Panc1 (cell line): ENCODE measurements around the gene DCAF11. TPM values are rescaled to one million over a fixed set of nuclear protein-coding genes. Genes with fewer than 3 reads are reported as not detected.

Experiments used
- ATAC-seq: fragments of 200-7000 bp; cut with Tn5 transposase; 2 replicates; pipeline ENCODE4 v1.9.1; 2020; ENCODE audit warnings: mild to moderate bottlenecking, moderate library complexity
- BruUV-seq: library from RNA; stranded (reverse); fragments of 400-500 nt; replicated peaks from 2 replicates; lab custom pipeline; 2021; lab: Mats Ljungman, UMichigan
- CTCF ChIA-PET: fragments of 300-600 bp; sonication (Branson Sonifier 250); formaldehyde crosslinking; loops from one replicate; lab custom pipeline; 2022; ENCODE audit warnings: antibody characterized with exemption; lab: Charles Lee
- POLR2A ChIA-PET: fragments of 300-600 bp; sonication (Branson Sonifier 250); formaldehyde crosslinking; loops from one replicate; lab custom pipeline; 2022; ENCODE audit warnings: antibody characterized with exemption; lab: Charles Lee
- DNase-seq: peaks from one replicate; pipeline ENCODE4 v3.0.0-alpha.2; 2010; ENCODE audit warnings: low read depth, low spot score
- H3K27ac ChIP-seq: 2 replicates; pipeline ENCODE4 v1.5.1; 2011; ENCODE audit warnings: mild to moderate bottlenecking, low read length, inconsistent platforms
- H3K27me3 ChIP-seq: fragments of 200-500 bp; sonication (Bioruptor generic); 2 replicates; pipeline ENCODE4 v1.6.0; 2014; ENCODE audit warnings: low read length, inconsistent platforms; ENCODE audit not compliant: control insufficient read depth, insufficient read depth
- H3K36me3 ChIP-seq: fragments of 200-500 bp; sonication (Bioruptor generic); 2 replicates; pipeline ENCODE4 v1.5.1; 2014; ENCODE audit warnings: inconsistent platforms, mild to moderate bottlenecking, low read length, moderate library complexity; ENCODE audit not compliant: control insufficient read depth, insufficient read depth
- H3K4me1 ChIP-seq: 2 replicates; pipeline ENCODE4 v1.5.1; 2011; ENCODE audit warnings: inconsistent platforms, mild to moderate bottlenecking, low read length, moderate library complexity; ENCODE audit not compliant: control insufficient read depth, insufficient read depth
- H3K4me3 ChIP-seq, 2 experiments: 2 replicates each; pipeline ENCODE4 v1.5.1; 2011 to 2012; ENCODE audit warnings: low read depth in 2 of 2, low read length in 2 of 2, mild to moderate bottlenecking in 2 of 2, inconsistent platforms in 1 of 2, moderate library complexity in 1 of 2
- H3K9me3 ChIP-seq: fragments of 200-500 bp; sonication (Bioruptor generic); 2 replicates; pipeline ENCODE4 v1.5.1; 2014; ENCODE audit warnings: low read depth, mild to moderate bottlenecking, inconsistent platforms, low read length, moderate library complexity; ENCODE audit not compliant: control insufficient read depth, insufficient read depth
- CTCF ChIP-seq: fragments of 450-650 bp; IDR thresholded peaks from 2 replicates; pipeline ENCODE4 v1.5.1; 2017; ENCODE audit warnings: mild to moderate bottlenecking
- POLR2AphosphoS5 ChIP-seq: IDR thresholded peaks from 2 replicates; pipeline ENCODE4 v1.6.1; 2012; ENCODE audit warnings: mild to moderate bottlenecking, low read depth, low read length, moderate library complexity
- REST ChIP-seq, 2 experiments: IDR thresholded peaks; 2 replicates each; pipeline ENCODE4 v1.6.1; 2011 to 2012; ENCODE audit warnings: low read depth in 2 of 2, control low read depth in 1 of 2, low read length in 1 of 2, mild to moderate bottlenecking in 1 of 2, moderate library complexity in 1 of 2; ENCODE audit not compliant: insufficient read depth in 1 of 2
- SIN3A ChIP-seq: IDR thresholded peaks from 2 replicates; pipeline ENCODE4 v1.6.1; 2012; ENCODE audit warnings: low read depth, mild to moderate bottlenecking, low read length, moderate library complexity, borderline replicate concordance; ENCODE audit not compliant: insufficient read depth
- TCF7L2 ChIP-seq: IDR thresholded peaks from 2 replicates; pipeline ENCODE4 v1.6.1; 2011; ENCODE audit warnings: mild to moderate bottlenecking, low read depth, low read length, inconsistent platforms
- in situ Hi-C: cut with HindIII; loops from 2 replicates; pipeline ENCODE4 v1.10.0; 2016; ENCODE audit warnings: low sequenced_read_pairs, low pct_unique_long_range_greater_than_20kb
- intact Hi-C: fragments of 100-400 bp; cut with micrococcal nuclease; formaldehyde crosslinking; loops from one replicate; pipeline ENCODE4 v1.10.0; 2022; ENCODE audit not compliant: unreplicated experiment
- total RNA-seq: library from RNA; stranded (reverse); gene quantifications from one replicate; pipeline ENCODE4 v1.2.1, GENCODE V29; 2021; ENCODE audit not compliant: unreplicated experiment

Gene DCAF11
- total RNA-seq, 1 experiment from 2014 or later = 37.4 TPM

- TF ChIP-seq TCF7L2 = no peak
- no peak for TF ChIP-seq REST (IDR thresholded peaks at IDR 0.05; ENCODE audit: insufficient read depth in 1 of 2, low read depth in 2 of 2, low read length in 1 of 2)
- no peak for TF ChIP-seq SIN3A
- no peak for TF ChIP-seq POLR2AphosphoS5
- TF ChIP-seq CTCF = no peak
- ChIA-PET POLR2A (no interaction called here), CTCF (no interaction called here)
These were observed 36.4 kb upstream of the DCAF11 start for GRCh38 chr14:24078146-24078545.

GRCh38 chr14:24079491-24080141, 35.0 kb upstream of the DCAF11 start:
- BruUV-seq = no TSS peak
- ChIA-PET POLR2A (no interaction called here), CTCF (interaction anchor here (1.5 kb wide), 1 partner anchor 21 kb away, joined by 6 read pairs; no protein-coding TSS in a partner anchor)
- H3K4me3 ChIP-seq = no peak overlapping the region
- peaks cover 9% of the 10 kb centered on the region; the same call in 1 of the 2 replicates for H3K4me1 ChIP-seq
- in situ Hi-C loops = no loop called here
- no peaks in the 10 kb centered on the region for H3K9me3 ChIP-seq
- H3K27ac ChIP-seq = no peak overlapping the region
- H3K27me3 ChIP-seq = no peaks in the 10 kb centered on the region
- intact Hi-C loops = no loop called here
- H3K36me3 ChIP-seq = no peaks in the 10 kb centered on the region; the same call in 1 of the 2 replicates
- ATAC-seq = no peak
- DNase-seq = no peak
- TF ChIP-seq REST (IDR thresholded peaks at IDR 0.05; ENCODE audit: insufficient read depth in 1 of 2, low read depth in 2 of 2, low read length in 1 of 2) = no peak
- TF ChIP-seq TCF7L2 = no peak
- TF ChIP-seq POLR2AphosphoS5 = no peak
- no peak for TF ChIP-seq SIN3A
- no peak for TF ChIP-seq CTCF

More at GRCh38 chr14:24078146-24078545, 36.4 kb upstream of the DCAF11 start:
- Histone ChIP-seq H3K36me3 (no peaks in the 10 kb centered on the region; the same call in 1 of the 2 replicates), H3K4me1 (peaks cover 9% of the 10 kb centered on the region; the same call in 1 of the 2 replicates), H3K27ac (no peak overlapping the region), H3K9me3 (no peaks in the 10 kb centered on the region), H3K27me3 (no peaks in the 10 kb centered on the region), H3K4me3 (no peak overlapping the region)
- no peak for DNase-seq
- no TSS peak for BruUV-seq
- intact Hi-C loops = no loop called here
- in situ Hi-C loops = no loop called here
- ATAC-seq = no peak
